G401.6 (cell line): ENCODE data around the gene ABLIM2.

Experiments
- FAIRE-seq: peaks from 2 replicates; lab custom pipeline; 2012; peaks lifted over from hg19 to GRCh38; lab: Jason Lieb, UNC

ABLIM2 gene

GRCh38 chr4:8082517-8083055, 76.0 kb downstream of the ABLIM2 start:
- no peak for FAIRE-seq

- no peak for FAIRE-seq
Observed at GRCh38 chr4:8081621-8082516, 76.7 kb downstream of the ABLIM2 start.

- FAIRE-seq = no peak
Observed at GRCh38 chr4:8081171-8081570, 77.4 kb downstream of the ABLIM2 start.

- FAIRE-seq = no peak
Observed at GRCh38 chr4:8080754-8081065, 77.9 kb downstream of the ABLIM2 start.

- FAIRE-seq = no peak
Observed at GRCh38 chr4:8079916-8080753, 78.5 kb downstream of the ABLIM2 start.

- no peak for FAIRE-seq
Observed at GRCh38 chr4:8079031-8079885, 79.4 kb downstream of the ABLIM2 start.

GRCh38 chr4:8078610-8079015, 80.0 kb downstream of the ABLIM2 start:
- no peak for FAIRE-seq

GRCh38 chr4:8078109-8078494, 80.5 kb downstream of the ABLIM2 start:
- no peak for FAIRE-seq

- no peak for FAIRE-seq
Observed at GRCh38 chr4:8077181-8078108, 81.2 kb downstream of the ABLIM2 start.

GRCh38 chr4:8076023-8076422, 82.6 kb downstream of the ABLIM2 start:
- no peak for FAIRE-seq

GRCh38 chr4:8073206-8073863, 85.3 kb downstream of the ABLIM2 start:
- FAIRE-seq = no peak

- no peak for FAIRE-seq
Observed at GRCh38 chr4:8072235-8072968, 86.2 kb downstream of the ABLIM2 start.

- FAIRE-seq = no peak
Observed at GRCh38 chr4:8071766-8072165, 86.8 kb downstream of the ABLIM2 start.

- FAIRE-seq = no peak
Observed at GRCh38 chr4:8070736-8071718, 87.6 kb downstream of the ABLIM2 start.

GRCh38 chr4:8069102-8069752, 89.4 kb downstream of the ABLIM2 start:
- no peak for FAIRE-seq

- no peak for FAIRE-seq
Observed at GRCh38 chr4:8067945-8068896, 90.4 kb downstream of the ABLIM2 start.
